SU-DHL-6 (cell line): ENCODE results near the gene CEP170B.

Source experiments
- EZH2phosphoT487 ChIP-seq: fragments of 200-600 bp; sonication (generic), shearing (Covaris generic); conservative IDR thresholded peaks from 2 replicates; pipeline ENCODE4 v1.6.1; 2018; ENCODE audit warnings: mild to moderate bottlenecking, antibody characterized with exemption, low read length, moderate library complexity, mixed read lengths
- TF ChIP-seq, protein P1 (sequence below): fragments of 200-600 bp; sonication (generic); IDR thresholded peaks from one replicate; pipeline ENCODE4 v1.5.1; 2017; ENCODE audit warnings: antibody characterized with exemption, mild to moderate bottlenecking, low read length, moderate library complexity; ENCODE audit not compliant: insufficient read depth, poor library complexity, severe bottlenecking

DNA sequence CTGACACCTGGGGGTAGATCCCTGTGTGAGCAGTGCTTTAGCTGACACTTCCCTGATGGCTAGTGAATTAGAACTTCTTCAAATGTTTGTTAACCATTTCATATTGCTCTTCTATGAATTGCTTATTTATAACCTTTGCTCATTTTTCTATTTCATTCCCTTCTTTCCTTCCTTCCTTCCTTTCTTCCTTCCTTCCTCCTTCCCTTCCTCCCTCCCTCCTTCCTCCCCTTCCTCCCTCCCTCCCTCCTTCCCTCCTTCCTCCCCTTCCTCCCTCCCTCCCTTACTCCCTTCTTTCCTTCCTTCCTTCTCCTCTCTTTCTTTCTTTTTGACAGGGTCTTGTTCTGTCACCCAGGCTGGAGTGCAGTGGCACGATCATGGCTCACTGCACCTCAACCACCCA lies 23.3 kb upstream of the CEP170B start:
- TF ChIP-seq, protein P1, sequence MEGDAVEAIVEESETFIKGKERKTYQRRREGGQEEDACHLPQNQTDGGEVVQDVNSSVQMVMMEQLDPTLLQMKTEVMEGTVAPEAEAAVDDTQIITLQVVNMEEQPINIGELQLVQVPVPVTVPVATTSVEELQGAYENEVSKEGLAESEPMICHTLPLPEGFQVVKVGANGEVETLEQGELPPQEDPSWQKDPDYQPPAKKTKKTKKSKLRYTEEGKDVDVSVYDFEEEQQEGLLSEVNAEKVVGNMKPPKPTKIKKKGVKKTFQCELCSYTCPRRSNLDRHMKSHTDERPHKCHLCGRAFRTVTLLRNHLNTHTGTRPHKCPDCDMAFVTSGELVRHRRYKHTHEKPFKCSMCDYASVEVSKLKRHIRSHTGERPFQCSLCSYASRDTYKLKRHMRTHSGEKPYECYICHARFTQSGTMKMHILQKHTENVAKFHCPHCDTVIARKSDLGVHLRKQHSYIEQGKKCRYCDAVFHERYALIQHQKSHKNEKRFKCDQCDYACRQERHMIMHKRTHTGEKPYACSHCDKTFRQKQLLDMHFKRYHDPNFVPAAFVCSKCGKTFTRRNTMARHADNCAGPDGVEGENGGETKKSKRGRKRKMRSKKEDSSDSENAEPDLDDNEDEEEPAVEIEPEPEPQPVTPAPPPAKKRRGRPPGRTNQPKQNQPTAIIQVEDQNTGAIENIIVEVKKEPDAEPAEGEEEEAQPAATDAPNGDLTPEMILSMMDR = no peak
- TF ChIP-seq EZH2phosphoT487 = no peak
